K562 (cell line): ENCODE measurements around the gene MAP3K4. TPM values are rescaled to one million over a fixed set of nuclear protein-coding genes. Genes with fewer than 3 reads are reported as not detected.

Source experiments
- ATAC-seq: fragments of 200-7000 bp; cut with Tn5 transposase; 3 replicates; pipeline ENCODE4 v1.9.1; 2020; ENCODE audit warnings: moderate library complexity
- BruUV-seq: library from RNA; stranded (reverse); fragments of 400-500 nt; replicated peaks from 2 replicates; lab custom pipeline; 2021; lab: Mats Ljungman, UMichigan
- CTCF ChIA-PET: fragments of 300-600 bp; formaldehyde crosslinking; extraction: SDS; loops from one replicate; lab custom pipeline; 2021; ENCODE audit warnings: low intra/inter-chr PET ratio; lab: Yijun Ruan, JAX
- POLR2A ChIA-PET: fragments of 300-600, 350-650 bp; sonication (Branson Sonifier 250); formaldehyde crosslinking; extraction: SDS; loops from one replicate; lab custom pipeline; 2021; ENCODE audit warnings: antibody characterized with exemption, inconsistent platforms; lab: Yijun Ruan, JAX
- DNase-seq, 4 experiments: peaks; one replicate each; pipeline versions ENCODE4 v3.0.0 to v3.0.0-alpha.2; 2011 to 2018; ENCODE audit warnings: low spot score in 3 of 4, mixed read lengths in 3 of 4; ENCODE audit errors: extremely low read depth in 1 of 4
- FAIRE-seq: peaks from 2 replicates; lab custom pipeline; 2011; peaks lifted over from hg19 to GRCh38; lab: Jason Lieb, UNC
- H2AFZ ChIP-seq: 2 replicates; pipeline ENCODE4 v1.6.0; 2011; ENCODE audit warnings: low read depth, low read length, control low read depth, inconsistent platforms
- H3K27ac ChIP-seq: fragments of 200-600 bp; 3 replicates; pipeline ENCODE4 v1.8.0; 2011; ENCODE audit warnings: low read depth, mild to moderate bottlenecking, control low read depth, inconsistent platforms, low read length, moderate library complexity, mixed read lengths; ENCODE audit errors: extremely low read depth
- H3K27me3 ChIP-seq, 2 experiments: fragments of 300-600 bp in 1 of 2; 2 replicates in 1 of 2; 3 replicates in 1 of 2; pipeline versions ENCODE4 v1.6.0 to v1.8.0; 2011; ENCODE audit warnings: inconsistent platforms in 2 of 2, low read length in 2 of 2, mild to moderate bottlenecking in 1 of 2, mixed read lengths in 1 of 2, moderate library complexity in 1 of 2; ENCODE audit not compliant: control insufficient read depth in 2 of 2, insufficient read depth in 2 of 2
- H3K36me3 ChIP-seq: fragments of 300-600 bp; 3 replicates; pipeline ENCODE4 v1.8.0; 2011; ENCODE audit warnings: mild to moderate bottlenecking, low read length, inconsistent platforms; ENCODE audit not compliant: control insufficient read depth, insufficient read depth
- H3K4me1 ChIP-seq, 2 experiments: fragments of 200-600 bp in 1 of 2; replicated peaks in 1 of 2; 2 replicates in 1 of 2; 3 replicates in 1 of 2; pipeline versions ENCODE4 v1.5.1 to v1.8.0; 2011; ENCODE audit warnings: inconsistent platforms in 2 of 2, low read length in 2 of 2, mild to moderate bottlenecking in 1 of 2, mixed read lengths in 1 of 2, moderate library complexity in 1 of 2; ENCODE audit not compliant: control insufficient read depth in 2 of 2, insufficient read depth in 2 of 2
- H3K4me2 ChIP-seq: 2 replicates; pipeline ENCODE4 v1.6.1; 2011; ENCODE audit warnings: low read length, control low read depth, inconsistent platforms, mixed read lengths; ENCODE audit not compliant: insufficient read depth
- H3K4me3 ChIP-seq: fragments of 200-600 bp; sonication (generic), shearing (Covaris generic); 2 replicates; pipeline ENCODE4 v1.5.1; 2016; ENCODE audit warnings: control low read depth, inconsistent platforms
- H3K79me2 ChIP-seq: fragments of 200-600 bp; 3 replicates; pipeline ENCODE4 v1.8.0; 2011; ENCODE audit warnings: low read length, inconsistent platforms; ENCODE audit not compliant: control insufficient read depth, insufficient read depth
- H3K9ac ChIP-seq, 2 experiments: 2 replicates each; pipeline versions ENCODE4 v1.6.0 to v1.6.1; 2011; ENCODE audit warnings: low read depth in 2 of 2, low read length in 2 of 2, control low read depth in 1 of 2, inconsistent platforms in 1 of 2, mild to moderate bottlenecking in 1 of 2, mixed read lengths in 1 of 2; ENCODE audit not compliant: insufficient read depth in 1 of 2
- H3K9me1 ChIP-seq: one replicate; pipeline ENCODE4 v1.6.0; 2011; ENCODE audit warnings: inconsistent platforms, mild to moderate bottlenecking, low read length, moderate library complexity; ENCODE audit not compliant: control insufficient read depth, insufficient read depth
- H3K9me3 ChIP-seq: replicated peaks from 2 replicates; pipeline ENCODE4 v1.5.1; 2011; ENCODE audit warnings: low read depth, low read length, inconsistent platforms; ENCODE audit not compliant: control insufficient read depth, insufficient read depth
- H4K20me1 ChIP-seq: replicated peaks from 2 replicates; pipeline ENCODE4 v1.6.1; 2011; ENCODE audit warnings: low read length, inconsistent platforms, mixed read lengths; ENCODE audit not compliant: control insufficient read depth, insufficient read depth
- CBFA2T3 ChIP-seq: fragments of 450-650 bp; IDR thresholded peaks from 2 replicates; pipeline ENCODE4 v1.6.1; 2017
- EWSR1 ChIP-seq: fragments of 450-650 bp; IDR thresholded peaks from 2 replicates; pipeline ENCODE4 v1.6.1; 2018; ENCODE audit warnings: borderline replicate concordance, mild to moderate bottlenecking, low read depth, moderate library complexity; ENCODE audit not compliant: partially characterized antibody
- MTF1 ChIP-seq: fragments of 250-450 bp; sonication (Bioruptor Pico); IDR thresholded peaks from 2 replicates; pipeline ENCODE4 v1.9.0; 2021; ENCODE audit warnings: moderate library complexity, mild to moderate bottlenecking, inconsistent platforms, borderline replicate concordance
- RBM15 ChIP-seq: fragments of 200-400 bp; formaldehyde crosslinking; IDR thresholded peaks from 2 replicates; pipeline ENCODE4 v1.6.1; 2018; ENCODE audit warnings: mild to moderate bottlenecking, low read length, moderate library complexity; ENCODE audit not compliant: insufficient read depth
- SRF ChIP-seq, 2 experiments: fragments of 250-450, 450-650 bp in 1 of 2; sonication (Bioruptor Pico) in 1 of 2; sonication (generic) in 1 of 2; formaldehyde crosslinking; IDR thresholded peaks; 2 replicates each; pipeline versions ENCODE4 v1.5.0 to v1.5.1; 2020 to 2022; ENCODE audit warnings: mild to moderate bottlenecking in 1 of 2, missing genetic modification reagents in 1 of 2
- STAG1 ChIP-seq: sonication (generic); formaldehyde crosslinking; IDR thresholded peaks from 2 replicates; pipeline ENCODE4 v1.5.0; 2020; ENCODE audit warnings: missing genetic modification reagents, borderline replicate concordance
- TEAD4 ChIP-seq, 2 experiments: sonication (generic) in 1 of 2; formaldehyde crosslinking in 1 of 2; IDR thresholded peaks; 2 replicates each; pipeline versions ENCODE4 v1.6.1 to v1.8.0; 2012 to 2022; ENCODE audit warnings: borderline replicate concordance in 1 of 2, inconsistent platforms in 1 of 2, low read length in 1 of 2, mild to moderate bottlenecking in 1 of 2, missing genetic modification reagents in 1 of 2
- ZBTB26 ChIP-seq: fragments of 450-650 bp; formaldehyde crosslinking; IDR thresholded peaks from 2 replicates; pipeline ENCODE4 v1.4.0; 2022; ENCODE audit warnings: missing genetic modification characterization
- WGBS: fragments of 100-300 bp; shearing (Covaris generic); methylation state at CpG from one replicate; pipeline ENCODE4 v1.1.6; 2016; ENCODE audit warnings: low coverage, mixed read lengths; ENCODE audit not compliant: insufficient coverage; ENCODE audit errors: missing lambda C conversion rate; 5-methylcytosine and 5-hydroxymethylcytosine counted together
- in situ Hi-C: fragments of 300-500 bp; cut with MboI; formaldehyde crosslinking; loops from 4 replicates; pipeline ENCODE4 v1.15.0; 2018; ENCODE audit warnings: inconsistent platforms, mixed read lengths
- intact Hi-C: fragments of 100-400 bp; cut with micrococcal nuclease; formaldehyde crosslinking; loops from 2 replicates; pipeline ENCODE4 v1.14.2; 2022
- polyA plus RNA-seq, 8 experiments: library from polyadenylated mRNA; depleted of rRNA in 4 of 8; stranded (reverse) in 5 of 8; unstranded in 3 of 8; fragments of >200 nt; fragmentation: Nextera tagmentation in 2 of 8; fragmentation: Illumina TruSeq in 1 of 8; extraction: Ambion mirVana in 2 of 8; extraction: Trizol in 1 of 8; gene quantifications; 2 replicates each; pipeline versions ENCODE4 v1.2.1 to v1.2.3, GENCODE V29; 2011 to 2014; ENCODE audit warnings: inconsistent platforms in 1 of 8, missing spikeins in 1 of 8
- total RNA-seq, 7 experiments: library from RNA; depleted of rRNA in 6 of 7; stranded (reverse); fragments of >200 nt in 6 of 7; fragmentation: Illumina TruSeq in 2 of 7; extraction: Trizol in 2 of 7; gene quantifications; 2 replicates each; pipeline versions ENCODE4 v1.2.1 to v1.2.3, GENCODE V29; 2011 to 2021; ENCODE audit warnings: low replicate concordance in 1 of 7

The MAP3K4 gene
- total and polyA plus RNA-seq, 9 of the 15 experiments (the other 6 are each of a cell fraction or from before 2014, with no cell fraction given), result 21.0 to 77.2 (median 48.9) TPM

GRCh38 chr6:160978141-160978901 lies 13.2 kb upstream of the MAP3K4 start (continued):
- no peak for TF ChIP-seq STAG1
- TF ChIP-seq RBM15, result no peak
- no peak for TF ChIP-seq MTF1 (CRISPR knock-in tag)
- no peak for TF ChIP-seq EWSR1

- Histone ChIP-seq H3K9ac (no peak overlapping the region), H3K27ac (no peak overlapping the region), H3K4me2 (no peak overlapping the region), H3K9me1 (no peaks in the 10 kb centered on the region), H3K4me3 (no peak overlapping the region), H3K79me2 (no peaks in the 10 kb centered on the region), H3K4me1 (peaks cover 0 to 6% of the 10 kb centered on the region in 2 experiments; a peak in 3 of 5 replicates), H3K9me3 (peaks cover 7% of the 10 kb centered on the region), H3K36me3 (no peaks in the 10 kb centered on the region), H3K27me3 (peaks cover 0 to 3% of the 10 kb centered on the region in 2 experiments; a peak in 1 of 5 replicates), H2AFZ (no peak overlapping the region), H4K20me1 (no peaks in the 10 kb centered on the region)
- intact Hi-C loops, result no loop called here
- 38% methylated on average over 8 of the region's 8 CpGs for WGBS
- POLR2A ChIA-PET, result no interaction called here
- BruUV-seq, result no TSS peak
- FAIRE-seq, result no peak
- CTCF ChIA-PET, result no interaction called here
- in situ Hi-C loops, result no loop called here
- TF ChIP-seq SRF (CRISPR knock-in tag; IDR thresholded peaks at IDR 0.05) (no peak), TEAD4 (IDR thresholded peaks at IDR 0.05; ENCODE audit: low read length) (peak; percentile 57), TEAD4 (CRISPR knock-in tag; IDR thresholded peaks at IDR 0.05; ENCODE audit: borderline replicate concordance) (no peak), CBFA2T3 (peak; percentile 26; the same call in 1 of the 2 replicates), ZBTB26 (no peak)
- no peak for DNase-seq
- ATAC-seq, result peak; percentile 38; the same call in 1 of the 3 replicates
These were observed 12.4 kb upstream of the MAP3K4 start for GRCh38 chr6:160979061-160979708.
